HFFc6 (cell line): Measurements from ENCODE around the gene ETFB. TPM values are rescaled to one million over a fixed set of nuclear protein-coding genes. Genes with fewer than 3 reads are reported as not detected.

Experiments
- DNase-seq: peaks from one replicate; pipeline ENCODE4 v3.0.0-alpha.2; 2018
- H3K27ac Mint-ChIP-seq: 2 replicates; pipeline ENCODE4 v1.8.0; 2020; ENCODE audit warnings: mild to moderate bottlenecking, mixed read lengths
- H3K27me3 Mint-ChIP-seq: 2 replicates; pipeline ENCODE4 v1.8.0; 2021; ENCODE audit warnings: mild to moderate bottlenecking, moderate library complexity, mixed read lengths; ENCODE audit not compliant: insufficient read depth
- H3K36me3 Mint-ChIP-seq: 2 replicates; pipeline ENCODE4 v1.8.0; 2021; ENCODE audit warnings: low read depth, mixed read lengths
- H3K4me1 Mint-ChIP-seq: 2 replicates; pipeline ENCODE4 v1.8.0; 2020; ENCODE audit warnings: low read depth, mixed read lengths
- H3K4me3 Mint-ChIP-seq: 2 replicates; pipeline ENCODE4 v1.8.0; 2020; ENCODE audit warnings: mild to moderate bottlenecking, moderate library complexity, mixed read lengths
- H3K9me3 Mint-ChIP-seq: 2 replicates; pipeline ENCODE4 v1.8.0; 2020; ENCODE audit warnings: mild to moderate bottlenecking, mixed read lengths
- CTCF ChIP-seq: fragments of 200-600 bp; sonication (generic); IDR thresholded peaks from 2 replicates; pipeline ENCODE4 v1.5.0; 2021; ENCODE audit warnings: antibody characterized with exemption, mild to moderate bottlenecking
- total RNA-seq, 6 experiments: library from RNA; stranded (reverse); fragmentation: NEBNext Ultra II Directional; extraction: Animal tissue kit (Norgen Biotek cat#: 25700); gene quantifications; 2 replicates in 1 of 6; 3 replicates in 5 of 6; pipeline ENCODE4 v1.2.3, GENCODE V29; 2021

The ETFB gene
- total RNA-seq, 6 experiments from 2014 or later, result 109 to 157 (median 132) TPM

GRCh38 chr19:51296336-51297093, 69.7 kb downstream of the ETFB start:
- H3K9me3 Mint-ChIP-seq, result peaks cover 40% of the 10 kb centered on the region
- TF ChIP-seq CTCF, result no peak
- no peak overlapping the region for H3K4me3 Mint-ChIP-seq
- H3K4me1 Mint-ChIP-seq, result no peaks in the 10 kb centered on the region
- peaks cover 8% of the 10 kb centered on the region; the same call in 1 of the 2 replicates for H3K36me3 Mint-ChIP-seq
- no peak overlapping the region for H3K27ac Mint-ChIP-seq
- peaks cover 10% of the 10 kb centered on the region for H3K27me3 Mint-ChIP-seq
- no peak for DNase-seq

GRCh38 chr19:51295382-51296126, 70.6 kb downstream of the ETFB start:
- Mint-ChIP-seq H3K9me3 (peaks cover 40% of the 10 kb centered on the region), H3K36me3 (peaks cover 8% of the 10 kb centered on the region; the same call in 1 of the 2 replicates), H3K27me3 (peaks cover 11% of the 10 kb centered on the region), H3K4me1 (no peaks in the 10 kb centered on the region), H3K4me3 (no peak overlapping the region), H3K27ac (no peak overlapping the region)
- no peak for DNase-seq
- TF ChIP-seq CTCF, result no peak

Other genes with a start within 250 kb of the ETFB start
- not detected for gene SIGLEC9, start 241.5 kb downstream of the ETFB start, total RNA-seq
- not detected for gene SIGLEC7, start 224.1 kb downstream of the ETFB start, total RNA-seq
- gene CD33, start 141.3 kb downstream of the ETFB start, total RNA-seq, result not detected
- not detected for gene SIGLECL1, start 115.3 kb downstream of the ETFB start, total RNA-seq
- not detected for gene IGLON5, start 54.7 kb downstream of the ETFB start, total RNA-seq
- 1 to 10 TPM in 2 of 6 experiments, under 1 TPM in 4; 0.79 to 1.6 (median 0.89) TPM for gene VSIG10L, start 24.2 kb downstream of the ETFB start, total RNA-seq
- 1 to 10 TPM in 3 of 6 experiments, under 1 TPM in 3; 0.60 to 2.3 (median 0.94) TPM for gene CLDND2, start 2.6 kb upstream of the ETFB start, total RNA-seq
- gene NKG7, start 6.3 kb upstream of the ETFB start, total RNA-seq, result not detected
- not detected for gene LIM2, start 21.6 kb upstream of the ETFB start, total RNA-seq
- gene C19orf84, start 24.2 kb upstream of the ETFB start, total RNA-seq, result not detected
- not detected for gene SIGLEC10, start 51.3 kb upstream of the ETFB start, total RNA-seq
- gene SIGLEC8, start 92.1 kb upstream of the ETFB start, total RNA-seq, result not detected
- gene CEACAM18, start 112.2 kb upstream of the ETFB start, total RNA-seq, result not detected
- gene SIGLEC12, start 135.4 kb upstream of the ETFB start, total RNA-seq, result not detected
- not detected for gene SIGLEC6, start 165.3 kb upstream of the ETFB start, total RNA-seq
- gene ZNF175, start 204.9 kb upstream of the ETFB start, total RNA-seq, result 10 to 100 TPM; 19.6 to 29.5 (median 21.6) TPM